Fibroblast of gingiva (primary cell): ENCODE measurements around the gene ITGB4.

Source experiments
- DNase-seq: peaks from one replicate; pipeline ENCODE4 v3.0.0-alpha.2; 2011; ENCODE audit warnings: low read depth

The ITGB4 gene

GRCh38 chr17:75697651-75698291, 23.5 kb upstream of the ITGB4 start:
- no peak for DNase-seq

DNA sequence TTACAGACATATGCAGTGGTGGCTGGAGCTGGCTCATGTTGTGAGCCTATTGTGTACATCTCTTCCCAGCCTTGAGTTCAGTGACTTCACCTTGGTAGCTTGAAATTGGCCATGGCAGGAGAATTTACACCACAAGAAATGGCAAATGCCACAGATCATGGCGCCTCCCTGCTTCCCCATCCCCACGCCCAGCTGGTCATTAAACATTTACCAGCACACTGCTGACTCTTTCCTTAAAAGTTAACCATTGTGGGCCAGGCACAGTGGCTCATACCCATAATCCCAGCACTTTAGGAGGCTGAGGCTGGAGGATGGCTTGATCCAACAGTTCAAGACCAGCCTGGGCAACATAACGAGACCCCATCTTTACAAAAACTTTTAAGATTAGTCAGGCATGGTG, 22.6 kb upstream of the ITGB4 start:
- DNase-seq = no peak

- DNase-seq = no peak
Measured at GRCh38 chr17:75701288-75701687, 20.0 kb upstream of the ITGB4 start.

DNA sequence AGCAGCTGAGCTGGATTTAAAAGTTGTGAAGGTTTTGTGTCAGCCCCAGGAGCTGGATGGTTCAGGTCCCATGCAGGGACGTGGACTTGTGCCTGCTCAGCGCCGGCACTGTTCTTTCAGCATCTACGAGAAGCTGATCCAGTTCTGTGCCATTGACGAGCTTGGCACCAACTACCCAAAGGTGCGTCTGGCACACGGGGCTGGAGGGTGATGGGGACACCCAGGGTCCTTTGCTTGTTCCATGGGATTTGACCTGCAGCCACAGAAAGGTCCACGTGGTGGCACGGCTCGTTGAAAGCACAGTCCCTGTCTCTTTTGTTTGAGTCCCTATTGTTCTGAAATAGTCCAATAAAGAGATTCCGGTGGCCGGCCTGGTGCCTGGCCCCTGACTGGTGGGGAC, 18.1 kb upstream of the ITGB4 start:
- DNase-seq = no peak

DNA sequence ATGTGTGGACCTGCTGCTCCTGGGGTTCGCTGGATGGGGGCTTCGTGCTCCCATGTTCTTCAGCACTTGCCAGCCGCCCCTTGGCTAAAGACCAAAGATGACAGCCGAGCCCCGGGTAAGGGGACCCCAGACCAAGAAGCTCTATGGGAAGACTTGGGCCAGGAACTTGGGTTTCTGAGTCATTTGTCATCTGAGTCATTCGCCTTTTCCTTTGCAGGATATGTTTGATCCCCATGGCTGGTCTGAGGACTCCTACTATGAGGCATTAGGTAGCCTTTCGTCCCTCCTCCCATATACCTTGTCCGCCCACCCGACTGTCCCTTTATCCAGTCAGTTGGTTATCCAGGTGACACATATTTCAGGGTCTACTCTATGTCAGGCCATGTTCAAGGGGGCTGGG, 17.7 kb upstream of the ITGB4 start:
- DNase-seq = no peak

DNA sequence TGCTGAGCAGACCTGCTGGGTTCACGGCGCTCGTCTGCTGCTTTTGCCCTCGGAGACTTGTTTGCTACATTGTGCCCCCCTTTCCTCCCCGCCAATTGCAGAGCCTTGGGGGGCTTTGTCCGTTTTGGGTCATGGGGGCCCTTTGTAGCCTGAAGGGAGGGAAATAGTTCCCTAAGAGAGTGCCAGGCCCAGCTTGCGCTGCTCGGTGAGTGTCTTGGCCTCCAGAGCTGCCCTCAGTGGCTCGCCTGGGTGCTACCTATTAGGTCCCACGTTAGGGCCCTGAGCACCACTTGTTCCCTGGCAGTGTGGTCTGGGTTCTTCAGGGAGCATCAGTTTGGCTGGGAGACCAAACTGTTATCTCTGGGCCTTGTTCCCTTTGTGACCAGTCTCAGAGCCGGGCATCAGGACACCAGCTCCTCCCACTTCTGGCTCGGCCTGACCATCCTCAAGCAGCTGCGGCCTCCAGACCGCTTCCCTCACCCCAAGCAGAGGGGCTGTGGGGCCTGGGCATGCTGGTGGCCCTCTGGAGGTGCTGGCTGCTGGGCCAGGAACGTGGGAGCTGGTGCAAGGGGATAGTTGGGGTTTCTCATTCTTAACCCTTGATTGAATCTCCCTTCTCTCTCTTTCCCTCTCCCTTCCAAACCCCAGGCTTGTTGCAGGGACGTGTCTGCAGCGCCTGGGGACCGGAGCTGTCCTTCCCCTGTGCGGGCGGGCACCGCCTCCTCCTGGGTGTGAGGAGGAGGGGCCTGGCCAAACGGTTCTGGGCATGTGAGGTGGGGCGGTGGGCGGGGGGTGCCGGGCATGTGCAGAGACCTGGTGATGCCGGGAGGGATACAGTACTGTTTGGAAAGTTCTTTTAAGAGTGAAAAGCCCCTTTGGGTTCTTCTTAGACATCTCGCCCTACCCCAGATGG, 16.0 kb upstream of the ITGB4 start:
- no peak for DNase-seq

- no peak for DNase-seq
Measured at GRCh38 chr17:75706042-75706728, 15.1 kb upstream of the ITGB4 start.

DNA sequence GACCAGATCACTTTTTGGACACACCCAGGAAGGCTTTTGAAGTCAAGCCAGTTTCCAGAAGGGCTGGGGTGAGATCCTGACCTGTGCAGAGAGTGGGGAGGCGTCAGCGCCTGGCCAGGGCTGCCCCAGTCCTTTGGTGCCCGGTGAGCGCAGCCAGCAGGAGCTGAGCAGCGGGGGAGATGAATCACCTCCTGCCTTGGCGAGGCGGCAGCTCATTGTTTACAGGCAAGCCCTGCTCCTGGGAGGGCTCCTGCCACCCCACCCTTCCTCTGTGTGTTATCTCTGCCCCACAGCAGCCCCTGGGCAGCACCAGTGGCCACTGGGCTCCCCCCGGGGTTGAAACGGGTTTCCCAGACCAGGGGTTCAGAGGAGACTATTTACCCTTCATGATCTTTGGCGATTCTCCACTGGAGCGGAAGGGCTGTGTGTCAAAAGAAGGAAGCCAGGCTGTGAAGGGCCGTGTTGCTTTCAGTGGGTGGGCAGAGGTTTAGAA, 14.1 kb upstream of the ITGB4 start:
- no peak for DNase-seq

- peak; percentile 19 for DNase-seq
Measured at GRCh38 chr17:75712446-75712845, 8.8 kb upstream of the ITGB4 start.

GRCh38 chr17:75719732-75720131, 1.5 kb upstream of the ITGB4 start:
- no peak for DNase-seq

- no peak for DNase-seq
Measured at GRCh38 chr17:75721463-75722011, 278 bp downstream of the ITGB4 start.

GRCh38 chr17:75722076-75722475, 817 bp downstream of the ITGB4 start:
- no peak for DNase-seq

DNA sequence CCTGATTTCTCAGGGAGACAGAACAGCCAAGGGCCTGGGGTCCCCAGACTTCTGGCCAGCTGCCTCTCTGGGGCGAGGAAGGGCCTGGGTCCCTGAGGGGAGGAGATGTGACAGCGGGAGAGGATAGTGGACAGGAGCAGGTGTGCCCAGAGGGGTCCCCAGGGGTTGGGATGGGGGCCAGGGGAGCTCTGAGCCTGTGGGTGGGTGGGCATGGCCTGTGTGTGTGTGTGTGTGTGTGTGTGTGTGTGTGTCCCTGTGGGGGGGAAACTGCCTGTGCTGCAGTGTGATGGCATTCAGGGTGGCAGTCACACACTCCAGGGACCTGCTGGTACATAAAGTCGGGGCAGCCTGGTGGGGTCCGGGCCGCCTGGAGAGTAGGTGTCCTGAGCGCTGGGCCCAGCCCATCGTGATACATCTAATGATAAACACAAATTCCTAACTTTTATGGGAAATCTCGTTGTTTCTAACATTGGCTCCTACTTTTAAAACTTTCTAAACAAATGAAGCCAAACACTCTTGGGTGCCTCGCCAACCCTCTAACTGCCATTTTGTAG, 1.4 kb downstream of the ITGB4 start:
- no peak for DNase-seq

DNA sequence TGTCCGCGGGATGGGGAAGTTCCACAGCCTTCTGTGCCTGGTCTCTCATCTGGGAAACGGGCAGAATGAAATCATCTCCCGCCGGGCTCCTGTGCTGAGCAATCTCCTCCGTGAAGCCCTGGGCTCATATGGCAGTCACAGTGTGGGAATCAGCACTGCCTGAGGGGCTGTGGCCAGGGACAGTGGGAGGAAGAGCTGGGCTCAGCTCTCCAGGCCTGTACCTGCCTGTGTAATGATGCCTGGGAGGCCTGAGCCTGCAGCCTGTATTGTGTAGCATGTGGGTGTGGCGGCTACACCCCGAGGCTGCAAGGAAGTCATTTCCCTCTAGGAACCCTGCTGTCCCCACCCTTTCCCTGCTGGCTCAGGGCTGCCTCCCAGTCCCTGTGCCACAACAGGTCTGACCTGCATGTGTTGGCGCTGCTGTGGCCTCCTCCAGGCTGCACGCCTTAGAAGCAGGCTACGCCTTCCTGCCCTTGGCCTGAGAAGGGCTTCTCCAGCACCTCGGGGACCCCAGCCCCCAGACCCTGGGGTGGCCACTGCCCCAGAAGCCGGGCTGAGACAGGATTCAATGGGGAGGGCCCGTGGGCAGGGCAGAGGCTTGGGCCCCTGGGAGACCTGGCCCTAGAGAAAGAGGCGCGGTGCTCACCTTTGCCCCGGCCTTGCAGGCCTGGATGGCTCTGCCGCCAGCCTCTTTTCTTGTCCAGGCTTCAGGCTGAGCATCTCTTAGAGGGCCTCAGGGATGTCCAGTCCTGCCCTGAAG, 2.1 kb downstream of the ITGB4 start:
- no peak for DNase-seq

GRCh38 chr17:75724016-75725003, 3.1 kb downstream of the ITGB4 start:
- DNase-seq = no peak

- no peak for DNase-seq
Measured at GRCh38 chr17:75725504-75725903, 4.2 kb downstream of the ITGB4 start.

DNA sequence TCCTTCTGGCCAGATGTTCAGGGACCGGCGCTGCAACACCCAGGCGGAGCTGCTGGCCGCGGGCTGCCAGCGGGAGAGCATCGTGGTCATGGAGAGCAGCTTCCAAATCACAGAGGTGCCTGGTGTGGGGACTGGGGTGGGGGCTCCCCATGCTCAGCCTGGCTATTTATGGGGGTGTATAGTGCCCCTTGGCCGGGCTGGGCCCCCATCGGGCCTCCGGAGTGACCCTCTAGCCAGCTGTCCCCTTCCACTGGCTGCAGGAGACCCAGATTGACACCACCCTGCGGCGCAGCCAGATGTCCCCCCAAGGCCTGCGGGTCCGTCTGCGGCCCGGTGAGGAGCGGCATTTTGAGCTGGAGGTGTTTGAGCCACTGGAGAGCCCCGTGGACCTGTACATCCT, 6.1 kb downstream of the ITGB4 start:
- no peak for DNase-seq

GRCh38 chr17:75729351-75729750, 8.1 kb downstream of the ITGB4 start:
- DNase-seq = no peak

- no peak for DNase-seq
Measured at GRCh38 chr17:75730065-75730464, 8.8 kb downstream of the ITGB4 start.

DNA sequence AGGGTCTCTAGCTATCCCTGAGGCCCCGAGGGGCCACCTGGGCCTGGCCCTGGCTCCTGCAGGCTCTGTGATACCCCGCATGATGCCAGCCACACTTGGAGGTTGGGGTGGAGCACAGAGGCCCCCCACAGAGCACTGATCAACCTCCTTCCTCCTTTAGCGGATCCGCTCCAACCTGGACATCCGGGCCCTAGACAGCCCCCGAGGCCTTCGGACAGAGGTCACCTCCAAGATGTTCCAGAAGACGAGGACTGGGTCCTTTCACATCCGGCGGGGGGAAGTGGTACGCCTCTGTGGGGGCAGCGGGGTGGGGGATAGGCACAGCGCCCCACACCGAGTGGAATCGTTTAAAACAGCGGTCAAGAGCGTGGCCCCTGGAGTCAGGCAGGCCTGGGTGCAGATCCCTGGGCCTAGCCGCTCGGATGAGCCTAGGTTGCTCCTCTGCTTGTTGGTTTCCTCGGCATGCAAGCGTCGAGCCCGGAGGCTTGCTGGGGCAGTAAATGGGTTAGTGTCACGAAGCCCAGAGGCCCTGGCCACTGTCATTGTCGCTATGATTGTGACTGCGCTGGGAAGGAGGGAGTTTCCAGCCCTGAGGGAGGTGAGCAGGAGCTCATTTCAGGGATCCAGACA, 9.9 kb downstream of the ITGB4 start:
- no peak for DNase-seq
